ENCODE measurements around the gene SOX5. TPM values are rescaled to one million over a fixed set of nuclear protein-coding genes. Genes with fewer than 3 reads are reported as not detected.
A peak's percentile ranks its signal among the peaks of the same experiment; 100 is the strongest.

The SOX5 gene
- total and polyA plus RNA-seq, 9 of the 15 experiments (the other 6 are each of a cell fraction or from before 2014, with no cell fraction given) = 8.3 to 16.5 (median 11.9) TPM

- TF ChIP-seq HDAC3 (IDR thresholded peaks at IDR 0.05; ENCODE audit: borderline replicate concordance, partially characterized antibody) (no peak), ZC3H11A (IDR thresholded peaks at IDR 0.05; ENCODE audit: low read depth, low read length) (no peak), PCBP2 (IDR thresholded peaks at IDR 0.05; ENCODE audit: low read depth, low read length, poor library complexity, severe bottlenecking) (no peak), SP1 (CRISPR knock-in tag; IDR thresholded peaks at IDR 0.05) (no peak), KDM2B (CRISPR knock-in tag; IDR thresholded peaks at IDR 0.05) (no peak)
Observed at GRCh38 chr12:23546756-23547155, 402.7 kb downstream of the SOX5 start (continued).

GRCh38 chr12:23543767-23544166, 405.7 kb downstream of the SOX5 start:
- BruUV-seq (replicated peaks) = no TSS peak
- DNase-seq (ENCODE audit: extremely low read depth in 1 of 4, low spot score in 3 of 4) (no peak), FAIRE-seq (no peak), ATAC-seq (no peak)
- Histone ChIP-seq H3K27me3 (ENCODE audit: control insufficient read depth in 2 of 2, insufficient read depth in 2 of 2, low read length in 2 of 2) (no peaks in the 10 kb centered on the region), H4K20me1 (replicated peaks; ENCODE audit: control insufficient read depth, insufficient read depth, low read length) (no peaks in the 10 kb centered on the region), H3K9me3 (replicated peaks; ENCODE audit: control insufficient read depth, insufficient read depth, low read depth, low read length) (no peaks in the 10 kb centered on the region; the same call in 1 of the 2 replicates), H2AFZ (ENCODE audit: low read depth, low read length) (no peak overlapping the region), H3K36me3 (ENCODE audit: control insufficient read depth, insufficient read depth, low read length) (peaks cover 51% of the 10 kb centered on the region), H3K4me3 (no peak overlapping the region), H3K9me1 (ENCODE audit: control insufficient read depth, insufficient read depth, low read length) (no peaks in the 10 kb centered on the region), H3K9ac (ENCODE audit: insufficient read depth in 1 of 2, low read depth in 2 of 2, low read length in 2 of 2) (no peak overlapping the region), H3K4me2 (ENCODE audit: insufficient read depth, low read length) (no peak overlapping the region), H3K4me1 (replicated peaks in 1 of 2; ENCODE audit: control insufficient read depth in 2 of 2, insufficient read depth in 2 of 2, low read length in 2 of 2) (no peaks in the 10 kb centered on the region), H3K27ac (ENCODE audit: extremely low read depth, low read depth, low read length) (no peak overlapping the region), H3K79me2 (ENCODE audit: control insufficient read depth, insufficient read depth, low read length) (no peaks in the 10 kb centered on the region)
- intact Hi-C loops (cut with micrococcal nuclease) = no loop called here
- no peak for TF ChIP-seq DACH1 (IDR thresholded peaks at IDR 0.05; ENCODE audit: partially characterized antibody)
- TF ChIP-seq ZNF398 (CRISPR knock-in tag; IDR thresholded peaks at IDR 0.05) = no peak
- TF ChIP-seq KLF10 (CRISPR knock-in tag; IDR thresholded peaks at IDR 0.05) = no peak
- TF ChIP-seq ZNF316 (IDR thresholded peaks at IDR 0.05) = peak; percentile 52; the same call in 1 of the 2 replicates
- ChIA-PET CTCF (ENCODE audit: low intra/inter-chr PET ratio) (no interaction called here), POLR2A (no interaction called here)
- 80% methylated on average over 1 of the region's 1 CpG for whole genome bisulfite sequencing (ENCODE audit: insufficient coverage, low coverage, missing lambda C conversion rate)
- in situ Hi-C loops (cut with MboI) = no loop called here
